ENCODE data around the gene FZD8.

DNA sequence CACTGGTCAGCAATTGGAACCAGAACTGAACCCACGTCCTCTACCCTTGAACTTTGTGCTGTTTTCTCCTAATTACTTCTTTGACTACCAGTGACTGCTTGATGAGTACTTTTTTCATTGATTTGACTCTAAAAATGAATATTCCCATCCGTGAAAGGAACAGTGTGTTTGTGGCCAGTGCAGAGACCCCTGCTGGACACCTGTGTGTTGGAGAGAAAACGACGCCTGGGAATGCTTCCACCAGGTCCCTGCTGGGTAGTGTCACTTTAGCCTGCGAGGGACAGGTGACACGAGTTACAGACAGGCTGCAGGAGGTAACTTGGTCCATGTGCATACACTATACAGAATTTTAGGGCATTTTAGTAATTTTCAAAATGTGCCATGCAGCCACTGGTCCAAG, 43.7 kb downstream of the FZD8 start:
- TF ChIP-seq, protein P1, sequence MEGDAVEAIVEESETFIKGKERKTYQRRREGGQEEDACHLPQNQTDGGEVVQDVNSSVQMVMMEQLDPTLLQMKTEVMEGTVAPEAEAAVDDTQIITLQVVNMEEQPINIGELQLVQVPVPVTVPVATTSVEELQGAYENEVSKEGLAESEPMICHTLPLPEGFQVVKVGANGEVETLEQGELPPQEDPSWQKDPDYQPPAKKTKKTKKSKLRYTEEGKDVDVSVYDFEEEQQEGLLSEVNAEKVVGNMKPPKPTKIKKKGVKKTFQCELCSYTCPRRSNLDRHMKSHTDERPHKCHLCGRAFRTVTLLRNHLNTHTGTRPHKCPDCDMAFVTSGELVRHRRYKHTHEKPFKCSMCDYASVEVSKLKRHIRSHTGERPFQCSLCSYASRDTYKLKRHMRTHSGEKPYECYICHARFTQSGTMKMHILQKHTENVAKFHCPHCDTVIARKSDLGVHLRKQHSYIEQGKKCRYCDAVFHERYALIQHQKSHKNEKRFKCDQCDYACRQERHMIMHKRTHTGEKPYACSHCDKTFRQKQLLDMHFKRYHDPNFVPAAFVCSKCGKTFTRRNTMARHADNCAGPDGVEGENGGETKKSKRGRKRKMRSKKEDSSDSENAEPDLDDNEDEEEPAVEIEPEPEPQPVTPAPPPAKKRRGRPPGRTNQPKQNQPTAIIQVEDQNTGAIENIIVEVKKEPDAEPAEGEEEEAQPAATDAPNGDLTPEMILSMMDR (IDR thresholded peaks at IDR 0.05) = peak in 2 of 6 experiments; percentile 11 to 17
- no peak for TF ChIP-seq POLR2A (IDR thresholded peaks at IDR 0.05)
